WTC11 (cell line): Measurements from ENCODE around the gene CDH13. TPM values are rescaled to one million over a fixed set of nuclear protein-coding genes. Genes with fewer than 3 reads are reported as not detected.

Source experiments
- ATAC-seq: fragments of 200-7000 bp; cut with Tn5 transposase; 2 replicates; pipeline ENCODE4 v1.10.0; 2021; ENCODE audit warnings: mild to moderate bottlenecking, moderate library complexity
- CTCF ChIA-PET: fragments of 300-600 bp; sonication (Branson Sonifier 250); formaldehyde crosslinking; loops from one replicate; lab custom pipeline; 2021; ENCODE audit warnings: antibody characterized with exemption; lab: Charles Lee
- POLR2A ChIA-PET: fragments of 350-600 bp; sonication (Branson Sonifier 250); formaldehyde crosslinking; loops from one replicate; lab custom pipeline; 2021; ENCODE audit warnings: antibody characterized with exemption; lab: Charles Lee
- DNase-seq: peaks from one replicate; pipeline ENCODE4 v3.0.0; 2021; ENCODE audit warnings: low spot score
- H3K27ac Mint-ChIP-seq: 2 replicates; pipeline ENCODE4 v1.8.0; 2021; ENCODE audit warnings: mixed read lengths
- H3K27me3 Mint-ChIP-seq: 2 replicates; pipeline ENCODE4 v1.8.0; 2021; ENCODE audit warnings: low read depth, mild to moderate bottlenecking, moderate library complexity, mixed read lengths
- H3K36me3 Mint-ChIP-seq: 2 replicates; pipeline ENCODE4 v1.8.0; 2021; ENCODE audit warnings: mixed read lengths
- H3K4me1 Mint-ChIP-seq: 2 replicates; pipeline ENCODE4 v1.8.0; 2022; ENCODE audit warnings: mixed read lengths
- H3K4me3 Mint-ChIP-seq: 2 replicates; pipeline ENCODE4 v1.8.0; 2021; ENCODE audit warnings: mild to moderate bottlenecking, moderate library complexity, mixed read lengths
- H3K9me3 Mint-ChIP-seq: 2 replicates; pipeline ENCODE4 v1.8.0; 2021; ENCODE audit warnings: mixed read lengths
- FOXP1 ChIP-seq: sonication (generic); formaldehyde crosslinking; IDR thresholded peaks from 2 replicates; pipeline ENCODE4 v1.8.0; 2022; ENCODE audit warnings: missing genetic modification reagents, mild to moderate bottlenecking, moderate library complexity, borderline replicate concordance
- JUN ChIP-seq: sonication (generic); formaldehyde crosslinking; IDR thresholded peaks from 2 replicates; pipeline ENCODE4 v1.8.0; 2023; ENCODE audit warnings: mild to moderate bottlenecking, missing genetic modification reagents
- KAT7 ChIP-seq: sonication (generic); formaldehyde crosslinking; IDR thresholded peaks from 2 replicates; pipeline ENCODE4 v1.8.1; 2023; ENCODE audit warnings: missing genetic modification reagents, mild to moderate bottlenecking, borderline replicate concordance
- NFE2L1 ChIP-seq: sonication (generic); formaldehyde crosslinking; IDR thresholded peaks from 2 replicates; pipeline ENCODE4 v1.8.1; 2023; ENCODE audit warnings: missing genetic modification reagents
- NR1H2 ChIP-seq: sonication (generic); formaldehyde crosslinking; IDR thresholded peaks from 2 replicates; pipeline ENCODE4 v1.9.0; 2021; ENCODE audit warnings: mild to moderate bottlenecking, moderate library complexity, missing genetic modification reagents
- NR3C1 ChIP-seq: sonication (generic); formaldehyde crosslinking; conservative IDR thresholded peaks from 2 replicates; pipeline ENCODE4 v1.8.1; 2023; ENCODE audit warnings: low read depth, mild to moderate bottlenecking, missing genetic modification reagents
- PRRX2 ChIP-seq: fragments of 250-450 bp; sonication (Bioruptor Pico); IDR thresholded peaks from 2 replicates; pipeline ENCODE4 v1.8.0; 2021; ENCODE audit warnings: mild to moderate bottlenecking
- RELA ChIP-seq: sonication (generic); formaldehyde crosslinking; IDR thresholded peaks from 2 replicates; pipeline ENCODE4 v1.8.1; 2022; ENCODE audit warnings: missing genetic modification reagents, mild to moderate bottlenecking, borderline replicate concordance
- SP1 ChIP-seq: sonication (generic); formaldehyde crosslinking; conservative IDR thresholded peaks from 2 replicates; pipeline ENCODE4 v1.8.1; 2022; ENCODE audit warnings: missing genetic modification reagents
- TCF7 ChIP-seq: sonication (generic); formaldehyde crosslinking; IDR thresholded peaks from 2 replicates; pipeline ENCODE4 v1.8.0; 2022; ENCODE audit warnings: mild to moderate bottlenecking, low read depth, missing genetic modification reagents, moderate library complexity
- ZNF138 ChIP-seq: sonication (generic); formaldehyde crosslinking; conservative IDR thresholded peaks from 2 replicates; pipeline ENCODE4 v1.8.1; 2022; ENCODE audit warnings: mild to moderate bottlenecking, moderate library complexity, missing genetic modification reagents
- ZNF263 ChIP-seq: sonication (generic); formaldehyde crosslinking; IDR thresholded peaks from 2 replicates; pipeline ENCODE4 v1.8.1; 2022; ENCODE audit warnings: low read depth, mild to moderate bottlenecking, moderate library complexity, missing genetic modification reagents
- ZNF396 ChIP-seq: fragments of 250-450 bp; sonication (Bioruptor Pico); IDR thresholded peaks from 2 replicates; pipeline ENCODE4 v1.8.0; 2021; ENCODE audit warnings: mild to moderate bottlenecking, moderate library complexity, borderline replicate concordance
- ZNF416 ChIP-seq: fragments of 250-450 bp; sonication (Bioruptor Pico); IDR thresholded peaks from 2 replicates; pipeline ENCODE4 v1.9.0; 2021; ENCODE audit warnings: mild to moderate bottlenecking, inconsistent platforms
- ZNF671 ChIP-seq: fragments of 250-450 bp; sonication (Bioruptor Pico); IDR thresholded peaks from 2 replicates; pipeline ENCODE4 v1.8.0; 2021; ENCODE audit warnings: mild to moderate bottlenecking
- total RNA-seq: library from RNA; stranded (reverse); gene quantifications from 3 replicates; pipeline ENCODE4 v1.2.3, GENCODE V29; 2021
- TF ChIP-seq, protein P1 (sequence below): fragments of 250-450 bp; sonication (Bioruptor Pico); IDR thresholded peaks from 2 replicates; pipeline ENCODE4 v1.9.0; 2021; ENCODE audit warnings: mild to moderate bottlenecking
- TF ChIP-seq, protein P2 (sequence below): fragments of 250-450 bp; sonication (Bioruptor Pico); conservative IDR thresholded peaks from 2 replicates; pipeline ENCODE4 v1.9.0; 2021; ENCODE audit warnings: mild to moderate bottlenecking
- TF ChIP-seq, protein P3 (sequence below): sonication (generic); formaldehyde crosslinking; conservative IDR thresholded peaks from 2 replicates; pipeline ENCODE4 v1.8.1; 2022; ENCODE audit warnings: mild to moderate bottlenecking, missing genetic modification reagents
- TF ChIP-seq, protein P4 (sequence below): fragments of 250-450 bp; sonication (Bioruptor Pico); IDR thresholded peaks from 2 replicates; pipeline ENCODE4 v1.8.0; 2021; ENCODE audit warnings: mild to moderate bottlenecking
- TF ChIP-seq, protein P5 (sequence below): fragments of 250-450 bp; sonication (Bioruptor Pico); IDR thresholded peaks from 2 replicates; pipeline ENCODE4 v2.1.2; 2022; ENCODE audit warnings: mild to moderate bottlenecking, moderate library complexity
- TF ChIP-seq, protein P6 (sequence below): sonication (generic); formaldehyde crosslinking; IDR thresholded peaks from 2 replicates; pipeline ENCODE4 v1.8.0; 2023; ENCODE audit warnings: missing genetic modification reagents
- TF ChIP-seq, protein P7 (sequence below): sonication (generic); formaldehyde crosslinking; IDR thresholded peaks from 2 replicates; pipeline ENCODE4 v1.8.0; 2022; ENCODE audit warnings: mild to moderate bottlenecking, missing genetic modification reagents
- TF ChIP-seq, protein P8 (sequence below): sonication (generic); formaldehyde crosslinking; IDR thresholded peaks from 2 replicates; pipeline ENCODE4 v1.8.1; 2023; ENCODE audit warnings: mild to moderate bottlenecking, missing genetic modification reagents

The CDH13 gene
- total RNA-seq, 1 experiment from 2014 or later = 0.81 TPM

DNA sequence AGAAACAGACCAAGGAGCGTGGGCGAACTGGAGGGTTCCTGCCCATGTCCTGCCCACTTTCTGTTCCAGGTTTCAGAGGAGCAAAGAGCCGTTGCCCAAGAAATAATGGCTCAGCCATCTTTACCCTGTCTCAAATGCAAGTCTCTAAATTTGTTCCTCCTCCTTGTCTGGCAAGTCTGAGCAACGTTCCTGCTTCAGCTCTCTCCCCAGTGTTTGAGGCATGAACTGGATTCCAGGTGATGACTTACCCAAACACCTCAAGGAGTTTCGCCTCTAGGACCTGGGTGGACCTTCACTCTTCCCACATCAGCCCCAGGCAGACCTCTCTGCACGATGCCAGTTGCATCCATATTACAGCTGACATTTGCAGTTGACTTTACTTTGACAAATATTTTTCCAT is 659.2 kb downstream of the CDH13 start (continued):
- TF ChIP-seq NR1H2 (CRISPR knock-in tag) = no peak
- TF ChIP-seq, protein P1, sequence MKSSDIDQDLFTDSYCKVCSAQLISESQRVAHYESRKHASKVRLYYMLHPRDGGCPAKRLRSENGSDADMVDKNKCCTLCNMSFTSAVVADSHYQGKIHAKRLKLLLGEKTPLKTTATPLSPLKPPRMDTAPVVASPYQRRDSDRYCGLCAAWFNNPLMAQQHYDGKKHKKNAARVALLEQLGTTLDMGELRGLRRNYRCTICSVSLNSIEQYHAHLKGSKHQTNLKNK = no peak
- TF ChIP-seq, protein P2, sequence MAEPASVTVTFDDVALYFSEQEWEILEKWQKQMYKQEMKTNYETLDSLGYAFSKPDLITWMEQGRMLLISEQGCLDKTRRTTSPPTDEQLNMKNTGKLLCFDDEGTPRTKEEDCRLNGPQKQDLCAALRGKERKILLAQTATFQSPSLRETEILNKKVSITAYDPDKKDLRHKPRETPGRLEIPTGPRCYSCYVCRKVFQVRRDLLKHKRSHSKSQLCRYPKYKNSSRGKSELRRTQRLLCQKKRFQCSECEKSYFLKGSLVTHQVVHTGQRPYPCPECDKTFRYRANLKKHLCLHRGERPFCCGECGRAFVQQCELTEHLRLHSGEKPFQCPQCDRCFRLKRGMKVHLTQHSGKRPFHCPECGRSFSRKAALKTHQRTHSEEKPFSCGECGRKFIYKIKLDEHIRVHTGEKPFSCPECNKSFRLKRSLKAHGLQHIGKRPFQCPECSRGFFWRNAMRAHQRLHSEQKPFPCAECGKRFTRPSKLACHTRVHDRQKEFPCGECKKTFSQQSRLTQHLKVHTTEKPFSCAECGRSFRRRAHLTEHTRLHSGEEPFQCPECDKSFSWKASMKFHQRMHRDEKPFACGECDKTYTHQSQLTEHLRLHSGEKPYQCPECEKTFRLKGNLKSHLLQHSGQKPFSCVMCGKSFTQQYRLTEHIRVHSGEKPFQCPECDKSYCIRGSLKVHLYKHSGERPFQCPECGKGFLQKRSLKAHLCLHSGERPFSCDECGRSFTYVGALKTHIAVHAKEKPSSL = no peak
- no peak for TF ChIP-seq FOXP1 (CRISPR knock-in tag)
- no peak for TF ChIP-seq NR3C1 (CRISPR knock-in tag)
- TF ChIP-seq JUN (CRISPR knock-in tag) = no peak
- TF ChIP-seq TCF7 (CRISPR knock-in tag) = no peak
- TF ChIP-seq, protein P3, sequence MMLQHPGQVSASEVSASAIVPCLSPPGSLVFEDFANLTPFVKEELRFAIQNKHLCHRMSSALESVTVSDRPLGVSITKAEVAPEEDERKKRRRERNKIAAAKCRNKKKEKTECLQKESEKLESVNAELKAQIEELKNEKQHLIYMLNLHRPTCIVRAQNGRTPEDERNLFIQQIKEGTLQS (CRISPR knock-in tag) = no peak
- TF ChIP-seq ZNF138 = no peak

DNA sequence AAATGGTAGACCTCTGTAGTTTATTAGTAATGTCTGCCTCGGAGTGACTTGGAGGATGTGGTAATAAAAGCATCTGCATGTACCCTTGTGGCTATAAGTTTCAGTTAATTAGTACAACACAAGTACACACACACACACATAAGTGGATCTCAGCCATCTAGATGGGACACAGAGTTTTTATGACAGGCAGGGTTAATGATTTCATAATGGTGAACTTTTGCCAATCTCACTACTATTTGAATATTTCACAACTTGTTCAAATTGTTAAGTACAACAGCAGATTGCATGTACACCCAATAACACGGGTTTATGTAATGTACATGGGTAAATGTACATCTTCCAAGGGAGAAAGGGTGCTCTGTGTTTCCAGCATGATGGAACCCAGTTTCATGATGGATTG is 669.7 kb downstream of the CDH13 start:
- H3K9me3 Mint-ChIP-seq = 0 out of 2 replicates have a peak, but pooled peaks cover 6% of the 10 kb centered on the region
- TF ChIP-seq PRRX2 (CRISPR knock-in tag) (no peak), ZNF671 (CRISPR knock-in tag) (no peak), RELA (CRISPR knock-in tag) (no peak), NFE2L1 (no peak), ZNF416 (CRISPR knock-in tag) (no peak), KAT7 (CRISPR knock-in tag) (no peak), SP1 (CRISPR knock-in tag) (no peak)
- TF ChIP-seq, protein P4, sequence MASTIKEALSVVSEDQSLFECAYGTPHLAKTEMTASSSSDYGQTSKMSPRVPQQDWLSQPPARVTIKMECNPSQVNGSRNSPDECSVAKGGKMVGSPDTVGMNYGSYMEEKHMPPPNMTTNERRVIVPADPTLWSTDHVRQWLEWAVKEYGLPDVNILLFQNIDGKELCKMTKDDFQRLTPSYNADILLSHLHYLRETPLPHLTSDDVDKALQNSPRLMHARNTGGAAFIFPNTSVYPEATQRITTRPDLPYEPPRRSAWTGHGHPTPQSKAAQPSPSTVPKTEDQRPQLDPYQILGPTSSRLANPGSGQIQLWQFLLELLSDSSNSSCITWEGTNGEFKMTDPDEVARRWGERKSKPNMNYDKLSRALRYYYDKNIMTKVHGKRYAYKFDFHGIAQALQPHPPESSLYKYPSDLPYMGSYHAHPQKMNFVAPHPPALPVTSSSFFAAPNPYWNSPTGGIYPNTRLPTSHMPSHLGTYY (CRISPR knock-in tag) = no peak
- TF ChIP-seq, protein P1 = no peak
- TF ChIP-seq, protein P5, sequence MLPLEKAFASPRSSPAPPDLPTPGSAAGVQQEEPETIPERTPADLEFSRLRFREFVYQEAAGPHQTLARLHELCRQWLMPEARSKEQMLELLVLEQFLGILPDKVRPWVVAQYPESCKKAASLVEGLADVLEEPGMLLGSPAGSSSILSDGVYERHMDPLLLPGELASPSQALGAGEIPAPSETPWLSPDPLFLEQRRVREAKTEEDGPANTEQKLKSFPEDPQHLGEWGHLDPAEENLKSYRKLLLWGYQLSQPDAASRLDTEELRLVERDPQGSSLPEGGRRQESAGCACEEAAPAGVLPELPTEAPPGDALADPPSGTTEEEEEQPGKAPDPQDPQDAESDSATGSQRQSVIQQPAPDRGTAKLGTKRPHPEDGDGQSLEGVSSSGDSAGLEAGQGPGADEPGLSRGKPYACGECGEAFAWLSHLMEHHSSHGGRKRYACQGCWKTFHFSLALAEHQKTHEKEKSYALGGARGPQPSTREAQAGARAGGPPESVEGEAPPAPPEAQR = no peak
- no peak overlapping the region for H3K4me3 Mint-ChIP-seq
- no peak overlapping the region for H3K27ac Mint-ChIP-seq
- ChIA-PET CTCF (no interaction called here), POLR2A (no interaction called here)
- DNase-seq (no peak), ATAC-seq (no peak)
- no peaks in the 10 kb centered on the region for H3K36me3 Mint-ChIP-seq
- no peaks in the 10 kb centered on the region for H3K27me3 Mint-ChIP-seq
- no peaks in the 10 kb centered on the region for H3K4me1 Mint-ChIP-seq

DNA sequence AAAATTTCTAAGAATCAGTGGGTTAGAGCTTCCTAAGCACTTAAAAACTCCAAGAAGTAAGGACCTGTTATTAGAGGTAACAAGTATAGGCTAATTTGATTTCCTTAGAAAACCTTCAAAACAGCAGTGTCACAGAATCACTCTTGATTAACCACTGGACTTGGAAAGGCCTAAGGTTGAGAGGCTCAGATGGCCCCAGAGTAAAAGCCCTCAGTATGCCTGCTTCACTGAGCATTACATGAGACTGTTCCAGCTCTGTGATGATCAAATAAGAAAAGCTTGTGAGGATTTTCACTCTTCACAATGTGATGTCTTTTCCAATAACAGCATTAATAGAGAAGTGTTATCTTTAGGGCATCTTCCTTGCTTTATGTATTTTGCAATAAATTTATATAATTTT is 671.8 kb downstream of the CDH13 start:
- DNase-seq = no peak
- TF ChIP-seq, protein P6, sequence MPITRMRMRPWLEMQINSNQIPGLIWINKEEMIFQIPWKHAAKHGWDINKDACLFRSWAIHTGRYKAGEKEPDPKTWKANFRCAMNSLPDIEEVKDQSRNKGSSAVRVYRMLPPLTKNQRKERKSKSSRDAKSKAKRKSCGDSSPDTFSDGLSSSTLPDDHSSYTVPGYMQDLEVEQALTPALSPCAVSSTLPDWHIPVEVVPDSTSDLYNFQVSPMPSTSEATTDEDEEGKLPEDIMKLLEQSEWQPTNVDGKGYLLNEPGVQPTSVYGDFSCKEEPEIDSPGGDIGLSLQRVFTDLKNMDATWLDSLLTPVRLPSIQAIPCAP (CRISPR knock-in tag) = no peak
- no peak for TF ChIP-seq ZNF263 (CRISPR knock-in tag)
- TF ChIP-seq, protein P7, sequence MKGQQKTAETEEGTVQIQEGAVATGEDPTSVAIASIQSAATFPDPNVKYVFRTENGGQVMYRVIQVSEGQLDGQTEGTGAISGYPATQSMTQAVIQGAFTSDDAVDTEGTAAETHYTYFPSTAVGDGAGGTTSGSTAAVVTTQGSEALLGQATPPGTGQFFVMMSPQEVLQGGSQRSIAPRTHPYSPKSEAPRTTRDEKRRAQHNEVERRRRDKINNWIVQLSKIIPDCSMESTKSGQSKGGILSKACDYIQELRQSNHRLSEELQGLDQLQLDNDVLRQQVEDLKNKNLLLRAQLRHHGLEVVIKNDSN (CRISPR knock-in tag) = no peak
- TF ChIP-seq, protein P8, sequence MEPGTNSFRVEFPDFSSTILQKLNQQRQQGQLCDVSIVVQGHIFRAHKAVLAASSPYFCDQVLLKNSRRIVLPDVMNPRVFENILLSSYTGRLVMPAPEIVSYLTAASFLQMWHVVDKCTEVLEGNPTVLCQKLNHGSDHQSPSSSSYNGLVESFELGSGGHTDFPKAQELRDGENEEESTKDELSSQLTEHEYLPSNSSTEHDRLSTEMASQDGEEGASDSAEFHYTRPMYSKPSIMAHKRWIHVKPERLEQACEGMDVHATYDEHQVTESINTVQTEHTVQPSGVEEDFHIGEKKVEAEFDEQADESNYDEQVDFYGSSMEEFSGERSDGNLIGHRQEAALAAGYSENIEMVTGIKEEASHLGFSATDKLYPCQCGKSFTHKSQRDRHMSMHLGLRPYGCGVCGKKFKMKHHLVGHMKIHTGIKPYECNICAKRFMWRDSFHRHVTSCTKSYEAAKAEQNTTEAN = no peak
- TF ChIP-seq ZNF396 = no peak
- TF ChIP-seq, all 79 proteins: peak for 0
- Mint-ChIP-seq H3K4me3 (no peak overlapping the region), H3K27ac (no peak overlapping the region), H3K27me3 (no peaks in the 10 kb centered on the region), H3K9me3 (0 out of 2 replicates have a peak, but pooled peaks cover 6% of the 10 kb centered on the region), H3K36me3 (no peaks in the 10 kb centered on the region), H3K4me1 (no peaks in the 10 kb centered on the region)
- ChIA-PET CTCF (interaction anchor here (0.7 kb wide), 1 partner anchor 697 kb away, joined by 4 read pairs; no protein-coding TSS in a partner anchor), POLR2A (interaction anchor here (1.1 kb wide), 1 partner anchor 9 kb away, joined by 3 read pairs; no protein-coding TSS in a partner anchor)
- no peak for ATAC-seq
